HG03039 (cell line): ENCODE data around the gene SPEN.
"Not testable (repeated sequence)": the region's sequence is repeated elsewhere in the genome, so short reads cannot be mapped to it uniquely, and the experiment has no call there.

Experiments
- ATAC-seq: cut with Tn5 transposase; IDR thresholded peaks from one replicate; pipeline ENCODE4 v1.9.1; 2021; ENCODE audit warnings: mild to moderate bottlenecking, moderate library complexity; ENCODE audit not compliant: unreplicated experiment

Gene SPEN

DNA sequence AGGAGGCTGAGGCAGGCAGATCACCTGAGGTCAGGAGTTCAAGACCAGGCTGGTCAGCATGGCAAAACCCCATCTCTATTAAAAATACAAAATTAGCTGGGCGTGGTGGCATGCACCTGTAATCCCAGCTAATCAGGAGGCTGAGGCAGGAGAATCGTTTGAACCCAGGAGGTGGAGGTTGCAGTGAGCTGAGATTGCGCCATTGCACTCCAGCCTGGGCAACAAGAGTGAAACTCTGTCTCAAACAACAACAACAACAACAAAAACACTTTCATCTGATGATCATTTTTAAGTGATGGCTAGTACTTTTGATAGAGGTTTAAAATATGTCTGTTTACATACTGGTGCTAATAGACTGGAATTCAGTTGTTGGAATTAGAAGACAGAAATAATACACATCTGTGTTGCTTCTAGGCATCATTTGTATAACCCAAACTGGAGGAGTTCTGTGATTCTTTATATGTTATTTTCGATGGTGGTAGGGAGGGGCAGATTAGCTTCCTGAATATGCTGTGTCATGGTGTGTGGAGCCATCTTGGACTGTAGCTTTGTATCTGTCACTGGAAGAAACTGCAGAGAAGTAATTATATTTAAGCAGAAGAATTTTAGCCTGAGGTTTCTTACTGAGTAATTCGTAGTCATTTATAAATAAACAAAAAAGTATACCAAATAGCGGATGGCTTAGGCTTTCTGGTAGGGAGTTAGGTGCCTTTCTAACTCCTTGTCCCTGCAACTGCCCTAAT is 45.5 kb downstream of the SPEN start:
- not testable (repeated sequence) for ATAC-seq

DNA sequence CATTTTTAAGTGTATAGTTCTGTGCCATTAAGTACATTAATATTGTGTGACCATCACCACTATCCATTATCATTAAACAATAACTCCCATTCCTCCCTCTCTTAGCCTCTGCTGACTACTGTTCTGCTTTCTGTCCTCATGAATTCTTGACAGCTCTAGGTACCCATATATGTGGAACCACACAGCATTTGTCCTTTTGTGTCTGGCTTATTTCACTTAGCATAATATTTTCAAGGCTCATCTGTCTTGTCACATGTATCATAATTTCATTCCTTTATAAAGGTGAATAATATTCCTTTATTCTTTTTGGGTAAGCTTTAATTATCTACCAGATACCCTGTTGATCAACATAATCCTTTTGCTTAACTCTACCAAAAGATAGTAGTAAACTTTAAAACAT is 47.7 kb downstream of the SPEN start:
- ATAC-seq = no peak

- not testable (repeated sequence) for ATAC-seq
Measured at GRCh38 chr1:15896841-15897610, 49.5 kb downstream of the SPEN start.

GRCh38 chr1:15899266-15899665 is 51.8 kb downstream of the SPEN start:
- no peak for ATAC-seq

GRCh38 chr1:15900662-15901279 is 53.3 kb downstream of the SPEN start:
- no peak for ATAC-seq

DNA sequence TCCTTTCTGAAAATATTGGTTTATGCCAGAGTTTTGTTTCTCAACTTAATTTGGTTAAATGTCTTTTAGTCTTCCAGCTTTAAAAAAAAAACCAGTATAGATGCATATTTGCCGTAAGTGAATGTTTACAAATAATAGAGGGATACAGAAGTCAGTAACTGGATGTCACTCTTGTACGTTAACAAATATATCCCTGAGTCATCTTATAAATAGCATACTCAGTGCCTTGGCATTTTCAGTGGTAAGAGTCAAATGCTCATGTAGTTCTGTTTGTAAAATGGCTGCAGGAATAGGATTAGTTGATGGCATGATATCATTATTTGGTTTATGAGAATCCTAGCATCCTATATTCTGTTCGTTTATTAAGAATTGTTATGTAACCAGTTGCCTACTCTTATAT is 55.4 kb downstream of the SPEN start:
- no peak for ATAC-seq

GRCh38 chr1:15908597-15908996 is 61.1 kb downstream of the SPEN start:
- ATAC-seq = no peak

GRCh38 chr1:15911141-15911540 is 63.6 kb downstream of the SPEN start:
- ATAC-seq = no peak

- no peak for ATAC-seq
Measured at GRCh38 chr1:15911927-15912326, 64.4 kb downstream of the SPEN start.

DNA sequence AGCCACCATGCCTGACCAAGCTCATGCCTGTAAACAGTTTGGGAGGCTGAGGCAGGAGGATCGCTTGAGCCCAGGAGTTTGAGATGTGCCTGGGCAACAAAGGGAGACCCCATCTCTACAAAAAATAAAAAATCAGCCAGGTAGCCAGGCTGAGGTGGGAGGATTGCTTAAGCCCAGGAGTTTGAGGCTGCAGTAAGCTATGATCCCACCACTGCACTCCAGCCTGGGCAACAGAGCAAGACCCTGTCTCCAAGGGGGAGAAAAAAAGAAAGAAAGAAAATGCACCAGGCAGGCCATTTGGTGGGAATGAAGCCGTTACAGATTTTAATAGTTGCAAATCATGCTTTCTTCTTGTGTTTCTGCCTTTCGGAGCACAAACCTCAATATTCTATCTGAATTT is 66.1 kb downstream of the SPEN start:
- not testable (repeated sequence) for ATAC-seq

GRCh38 chr1:15915991-15916390 is 68.5 kb downstream of the SPEN start:
- ATAC-seq = no peak

- no peak for ATAC-seq
Measured at GRCh38 chr1:15916417-15916816, 68.9 kb downstream of the SPEN start.

DNA sequence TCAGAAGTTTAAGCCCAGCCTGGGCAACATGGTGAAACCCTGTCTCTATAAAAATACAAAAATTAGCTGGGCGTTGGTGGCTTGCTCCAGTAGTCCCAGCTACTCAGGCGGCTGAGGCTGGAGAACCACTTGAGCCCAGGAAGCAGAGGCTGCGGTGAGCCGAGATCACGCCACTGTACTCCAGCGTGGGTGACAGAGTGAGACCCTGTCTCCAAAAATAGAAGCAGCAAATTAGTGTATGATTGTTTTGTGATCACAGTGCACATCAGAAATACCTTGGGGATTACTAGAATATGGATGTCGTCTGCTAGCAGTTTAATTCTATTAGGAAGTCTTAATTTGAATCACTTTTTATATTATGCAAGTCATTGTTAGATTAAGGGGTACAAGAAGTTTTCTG is 69.4 kb downstream of the SPEN start:
- no peak for ATAC-seq

DNA sequence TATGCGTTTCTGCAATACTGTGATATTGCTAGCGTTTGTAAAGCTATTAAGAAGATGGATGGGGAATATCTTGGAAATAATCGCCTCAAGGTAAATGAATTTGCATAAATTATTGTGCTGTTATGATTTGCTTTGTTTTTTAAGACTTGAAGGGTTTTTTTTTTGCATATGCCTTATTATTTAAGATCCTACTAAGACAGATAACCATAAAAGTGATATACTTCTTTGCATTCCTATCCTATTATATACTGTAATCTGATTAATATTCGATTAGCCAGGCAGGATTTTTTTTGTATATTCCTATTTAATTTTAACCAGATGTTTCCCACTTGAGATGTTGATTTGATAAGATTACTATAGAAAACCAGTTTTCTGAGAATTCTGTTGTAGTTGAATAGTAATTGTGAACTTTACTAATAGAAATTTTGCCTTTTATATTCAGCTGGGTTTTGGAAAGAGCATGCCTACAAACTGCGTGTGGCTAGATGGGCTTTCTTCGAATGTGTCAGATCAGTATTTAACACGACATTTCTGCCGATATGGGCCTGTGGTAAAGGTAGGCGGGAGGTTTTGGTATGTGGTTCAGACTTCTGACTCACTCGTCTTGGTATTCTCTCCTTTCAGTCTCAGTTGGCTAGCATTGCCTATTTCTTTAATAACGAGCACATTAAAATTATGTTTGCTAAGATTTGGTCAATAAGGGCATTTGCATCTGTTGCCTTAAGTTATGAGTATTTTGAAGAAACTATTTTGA is 71.6 kb downstream of the SPEN start:
- ATAC-seq = no peak

GRCh38 chr1:15923241-15923640 is 75.7 kb downstream of the SPEN start:
- ATAC-seq = no peak

DNA sequence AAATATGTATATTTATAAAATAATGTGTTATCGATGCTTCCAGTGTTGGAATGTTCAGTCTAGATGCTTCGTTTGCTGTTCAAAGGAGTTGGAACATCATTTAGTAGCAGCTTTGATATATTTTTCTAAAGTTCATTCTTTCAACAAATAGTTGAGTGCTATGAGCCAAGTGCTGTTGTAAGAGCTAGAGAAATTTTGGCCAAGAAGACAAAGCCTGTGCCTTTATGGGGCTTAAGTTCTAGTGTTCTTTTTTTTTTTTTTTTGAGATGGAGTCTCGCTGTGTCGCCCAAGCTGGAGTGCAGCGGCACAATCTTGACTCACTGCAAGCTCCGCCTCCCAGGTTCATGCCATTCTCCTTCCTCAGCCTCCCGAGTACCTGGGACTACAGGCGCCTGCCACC is 78.9 kb downstream of the SPEN start:
- ATAC-seq = not testable (repeated sequence)

DNA sequence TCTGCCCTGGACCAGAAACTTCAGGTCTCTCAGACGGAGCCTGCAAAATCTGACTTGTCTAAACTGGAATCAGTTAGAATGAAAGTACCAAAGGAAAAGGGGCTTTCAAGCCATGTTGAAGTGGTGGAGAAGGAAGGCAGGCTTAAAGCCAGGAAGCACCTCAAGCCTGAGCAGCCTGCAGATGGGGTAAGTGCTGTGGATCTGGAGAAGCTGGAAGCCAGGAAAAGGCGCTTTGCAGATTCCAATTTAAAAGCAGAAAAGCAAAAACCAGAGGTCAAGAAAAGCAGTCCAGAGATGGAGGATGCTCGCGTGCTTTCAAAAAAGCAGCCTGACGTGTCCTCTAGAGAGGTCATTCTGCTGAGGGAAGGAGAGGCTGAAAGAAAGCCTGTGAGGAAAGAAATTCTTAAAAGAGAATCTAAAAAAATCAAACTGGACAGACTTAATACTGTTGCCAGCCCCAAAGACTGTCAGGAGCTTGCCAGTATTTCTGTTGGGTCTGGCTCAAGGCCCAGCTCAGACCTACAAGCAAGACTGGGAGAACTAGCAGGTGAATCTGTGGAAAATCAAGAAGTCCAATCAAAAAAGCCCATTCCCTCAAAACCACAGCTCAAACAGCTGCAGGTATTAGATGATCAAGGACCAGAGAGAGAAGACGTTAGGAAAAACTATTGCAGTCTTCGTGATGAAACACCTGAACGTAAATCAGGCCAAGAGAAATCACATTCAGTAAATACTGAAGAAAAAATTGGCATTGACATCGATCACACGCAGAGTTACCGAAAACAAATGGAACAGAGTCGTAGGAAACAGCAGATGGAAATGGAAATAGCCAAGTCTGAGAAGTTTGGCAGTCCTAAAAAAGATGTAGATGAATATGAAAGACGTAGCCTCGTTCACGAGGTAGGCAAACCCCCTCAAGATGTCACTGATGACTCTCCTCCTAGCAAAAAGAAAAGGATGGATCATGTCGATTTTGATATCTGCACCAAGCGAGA is 81.8 kb downstream of the SPEN start:
- no peak for ATAC-seq

GRCh38 chr1:15931401-15931800 is 83.9 kb downstream of the SPEN start:
- ATAC-seq = no peak

DNA sequence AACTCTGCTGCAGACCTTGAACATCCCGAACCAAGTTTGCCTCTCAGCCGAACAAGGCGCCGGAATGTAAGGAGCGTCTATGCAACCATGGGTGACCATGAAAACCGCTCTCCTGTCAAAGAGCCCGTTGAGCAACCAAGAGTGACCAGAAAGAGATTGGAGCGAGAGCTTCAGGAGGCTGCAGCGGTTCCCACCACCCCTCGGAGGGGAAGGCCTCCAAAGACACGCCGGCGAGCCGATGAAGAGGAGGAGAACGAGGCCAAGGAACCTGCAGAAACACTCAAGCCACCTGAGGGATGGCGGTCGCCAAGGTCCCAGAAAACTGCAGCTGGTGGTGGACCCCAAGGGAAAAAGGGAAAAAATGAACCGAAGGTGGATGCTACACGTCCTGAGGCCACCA is 84.4 kb downstream of the SPEN start:
- ATAC-seq = no peak

GRCh38 chr1:15932612-15933011 is 85.1 kb downstream of the SPEN start:
- no peak for ATAC-seq
